Suprapubic skin (tissue), 4 donors: ENCODE results near the gene PDE7B. TPM values are rescaled to one million over a fixed set of nuclear protein-coding genes. Genes with fewer than 3 reads are reported as not detected.

Experiments used
- DNase-seq, 2 donors: peaks; one replicate each; pipeline ENCODE4 v3.0.0-alpha.2; 2019; ENCODE audit warnings: low spot score in 2 of 2
- H3K27ac ChIP-seq: fragments of 200-600 bp; sonication (generic); one replicate; pipeline ENCODE4 v1.5.1; 2019
- H3K27me3 ChIP-seq: fragments of 200-600 bp; sonication (generic); one replicate; pipeline ENCODE4 v1.5.1; 2019
- H3K36me3 ChIP-seq: fragments of 200-600 bp; sonication (generic); one replicate; pipeline ENCODE4 v1.5.1; 2019
- H3K4me1 ChIP-seq: fragments of 200-600 bp; sonication (generic); one replicate; pipeline ENCODE4 v1.5.1; 2019
- H3K4me3 ChIP-seq: fragments of 200-600 bp; sonication (generic); one replicate; pipeline ENCODE4 v1.5.1; 2019; ENCODE audit warnings: mild to moderate bottlenecking
- H3K9me3 ChIP-seq: fragments of 200-600 bp; sonication (generic); one replicate; pipeline ENCODE4 v1.5.1; 2019
- EP300 ChIP-seq: sonication (generic); formaldehyde crosslinking; IDR thresholded peaks from one replicate; pipeline ENCODE4 v1.6.1; 2017; ENCODE audit warnings: antibody characterized with exemption
- POLR2A ChIP-seq, 2 donors: fragments of 450-650 bp; IDR thresholded peaks; one replicate each; pipeline ENCODE4 v1.6.1; 2017; ENCODE audit warnings: antibody characterized with exemption in 2 of 2, mild to moderate bottlenecking in 2 of 2, moderate library complexity in 2 of 2
- POLR2AphosphoS5 ChIP-seq, 3 donors: sonication (generic); formaldehyde crosslinking; IDR thresholded peaks; one replicate each; pipeline ENCODE4 v1.6.1; 2017; ENCODE audit warnings: antibody characterized with exemption in 3 of 3
- WGBS: methylation state at CpG from one replicate; pipeline ENCODE4 v1.1.5; 2018; 5-methylcytosine and 5-hydroxymethylcytosine counted together
- total RNA-seq, 4 donors: library from RNA; depleted of rRNA; stranded (reverse); fragments of >200 nt; gene quantifications; one replicate each; pipeline ENCODE4 v1.1.0, GENCODE V29; 2016
- TF ChIP-seq, protein P1 (sequence below), 2 donors: fragments of 200-600 bp in 1 of 2; fragments of 450-650 bp in 1 of 2; sonication (generic) in 1 of 2; IDR thresholded peaks; one replicate each; pipeline ENCODE4 v1.5.1; 2016 to 2019; ENCODE audit warnings: antibody characterized with exemption in 2 of 2, mild to moderate bottlenecking in 1 of 2, moderate library complexity in 1 of 2

The PDE7B gene
- total RNA-seq, 4 donors from 2014 or later: 0.26 to 1.2 (median 0.62) TPM

- Histone ChIP-seq H3K36me3 (no peaks in the 10 kb centered on the region), H3K27ac (no peak overlapping the region), H3K4me1 (no peaks in the 10 kb centered on the region), H3K4me3 (no peak overlapping the region), H3K9me3 (no peaks in the 10 kb centered on the region), H3K27me3 (no peaks in the 10 kb centered on the region)
- 96% methylated on average over 3 of the region's 3 CpGs for WGBS
- DNase-seq: no peak
- TF ChIP-seq, protein P1, sequence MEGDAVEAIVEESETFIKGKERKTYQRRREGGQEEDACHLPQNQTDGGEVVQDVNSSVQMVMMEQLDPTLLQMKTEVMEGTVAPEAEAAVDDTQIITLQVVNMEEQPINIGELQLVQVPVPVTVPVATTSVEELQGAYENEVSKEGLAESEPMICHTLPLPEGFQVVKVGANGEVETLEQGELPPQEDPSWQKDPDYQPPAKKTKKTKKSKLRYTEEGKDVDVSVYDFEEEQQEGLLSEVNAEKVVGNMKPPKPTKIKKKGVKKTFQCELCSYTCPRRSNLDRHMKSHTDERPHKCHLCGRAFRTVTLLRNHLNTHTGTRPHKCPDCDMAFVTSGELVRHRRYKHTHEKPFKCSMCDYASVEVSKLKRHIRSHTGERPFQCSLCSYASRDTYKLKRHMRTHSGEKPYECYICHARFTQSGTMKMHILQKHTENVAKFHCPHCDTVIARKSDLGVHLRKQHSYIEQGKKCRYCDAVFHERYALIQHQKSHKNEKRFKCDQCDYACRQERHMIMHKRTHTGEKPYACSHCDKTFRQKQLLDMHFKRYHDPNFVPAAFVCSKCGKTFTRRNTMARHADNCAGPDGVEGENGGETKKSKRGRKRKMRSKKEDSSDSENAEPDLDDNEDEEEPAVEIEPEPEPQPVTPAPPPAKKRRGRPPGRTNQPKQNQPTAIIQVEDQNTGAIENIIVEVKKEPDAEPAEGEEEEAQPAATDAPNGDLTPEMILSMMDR (IDR thresholded peaks at IDR 0.05): no peak
- TF ChIP-seq POLR2AphosphoS5 (IDR thresholded peaks at IDR 0.05) (no peak), POLR2A (IDR thresholded peaks at IDR 0.05) (no peak), EP300 (no peak)
Measured at GRCh38 chr6:136163260-136163659, 311.8 kb downstream of the PDE7B start.

DNA sequence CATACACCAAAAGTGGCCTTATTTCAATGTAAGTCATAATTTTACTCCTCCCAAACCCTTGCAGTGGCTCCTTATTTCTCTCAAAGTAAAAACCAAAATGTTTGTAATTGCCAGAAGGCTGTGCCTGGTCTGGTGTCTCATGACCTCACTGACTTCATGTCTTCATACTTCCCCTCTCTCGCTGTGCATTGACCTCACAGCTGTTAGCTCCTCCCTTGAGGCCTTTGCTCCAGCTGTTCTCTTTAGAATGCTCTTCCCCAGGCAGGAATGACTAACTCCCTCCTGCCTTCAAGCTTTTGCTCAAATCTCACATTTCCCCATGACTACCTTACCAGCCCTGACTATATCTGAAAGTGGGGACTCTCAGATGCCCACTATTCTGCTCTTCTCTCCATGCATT lies 315.3 kb downstream of the PDE7B start:
- Histone ChIP-seq H3K36me3 (no peaks in the 10 kb centered on the region), H3K4me1 (no peaks in the 10 kb centered on the region), H3K9me3 (no peaks in the 10 kb centered on the region), H3K27me3 (no peaks in the 10 kb centered on the region), H3K27ac (no peak overlapping the region), H3K4me3 (no peak overlapping the region)
- no peak for TF ChIP-seq EP300
- TF ChIP-seq POLR2A (IDR thresholded peaks at IDR 0.05): no peak
- TF ChIP-seq, protein P1 (IDR thresholded peaks at IDR 0.05): no peak
- no peak for TF ChIP-seq POLR2AphosphoS5 (IDR thresholded peaks at IDR 0.05)
- 88% methylated on average over 1 of the region's 1 CpG for WGBS
- no peak for DNase-seq

GRCh38 chr6:136169394-136170148 lies 318.1 kb downstream of the PDE7B start:
- Histone ChIP-seq H3K4me3 (no peak overlapping the region), H3K36me3 (no peaks in the 10 kb centered on the region), H3K9me3 (no peaks in the 10 kb centered on the region), H3K27ac (no peak overlapping the region), H3K27me3 (no peaks in the 10 kb centered on the region), H3K4me1 (no peaks in the 10 kb centered on the region)
- 86% methylated on average over 2 of the region's 2 CpGs for WGBS
- no peak for DNase-seq
- TF ChIP-seq POLR2AphosphoS5 (IDR thresholded peaks at IDR 0.05) (no peak), EP300 (no peak), POLR2A (IDR thresholded peaks at IDR 0.05) (no peak)
- TF ChIP-seq, protein P1 (IDR thresholded peaks at IDR 0.05): no peak

- DNase-seq: no peak
- 87% methylated on average over 3 of the region's 3 CpGs for WGBS
- Histone ChIP-seq H3K9me3 (no peaks in the 10 kb centered on the region), H3K36me3 (no peaks in the 10 kb centered on the region), H3K4me3 (no peak overlapping the region), H3K27ac (no peak overlapping the region), H3K4me1 (no peaks in the 10 kb centered on the region), H3K27me3 (no peaks in the 10 kb centered on the region)
- TF ChIP-seq, protein P1 (IDR thresholded peaks at IDR 0.05): no peak
- no peak for TF ChIP-seq POLR2AphosphoS5 (IDR thresholded peaks at IDR 0.05)
- TF ChIP-seq EP300: no peak
- no peak for TF ChIP-seq POLR2A (IDR thresholded peaks at IDR 0.05)
Measured at GRCh38 chr6:136171231-136171630, 319.7 kb downstream of the PDE7B start.

- no peaks in the 10 kb centered on the region for H3K27me3 ChIP-seq
- no peak overlapping the region for H3K27ac ChIP-seq
- H3K4me3 ChIP-seq: no peak overlapping the region
- H3K9me3 ChIP-seq: no peaks in the 10 kb centered on the region
- TF ChIP-seq POLR2A (IDR thresholded peaks at IDR 0.05): no peak
- no peak for TF ChIP-seq POLR2AphosphoS5 (IDR thresholded peaks at IDR 0.05)
- TF ChIP-seq, protein P1 (IDR thresholded peaks at IDR 0.05): no peak
- TF ChIP-seq EP300: no peak
- WGBS: 80% methylated on average over 13 of the region's 13 CpGs
- no peak for DNase-seq
- no peaks in the 10 kb centered on the region for H3K36me3 ChIP-seq
- no peaks in the 10 kb centered on the region for H3K4me1 ChIP-seq
Measured at GRCh38 chr6:136173519-136174507, 322.3 kb downstream of the PDE7B start.
